Activated B cell treated with CpG ODN at 0.5 μM for 24 hours (primary cell): Measurements from ENCODE around the gene PLCB1. TPM values are rescaled to one million over a fixed set of nuclear protein-coding genes. Genes with fewer than 3 reads are reported as not detected.

Source experiments
- ATAC-seq: fragments of 200-7000 bp; cut with Tn5 transposase; one replicate; pipeline ENCODE4 v1.10.0; 2021; ENCODE audit warnings: low read depth, mild to moderate bottlenecking, moderate library complexity
- CTCF ChIA-PET: fragments of 350-600 bp; sonication (Branson Sonifier 250); formaldehyde crosslinking; loops from one replicate; lab custom pipeline; 2021; ENCODE audit warnings: antibody characterized with exemption; lab: Charles Lee
- POLR2A ChIA-PET: fragments of 350-600 bp; sonication (Branson Sonifier 250); formaldehyde crosslinking; loops from one replicate; lab custom pipeline; 2021; ENCODE audit warnings: antibody characterized with exemption; lab: Charles Lee
- DNase-seq: peaks from one replicate; pipeline ENCODE4 v3.0.0; 2022
- H3K27ac Mint-ChIP-seq: one replicate; pipeline ENCODE4 v1.8.0; 2020; ENCODE audit warnings: mixed read lengths
- H3K27me3 Mint-ChIP-seq: one replicate; pipeline ENCODE4 v1.8.0; 2021; ENCODE audit warnings: mixed read lengths
- H3K36me3 Mint-ChIP-seq: one replicate; pipeline ENCODE4 v1.8.0; 2021; ENCODE audit warnings: low read depth, mixed read lengths
- H3K4me1 Mint-ChIP-seq: one replicate; pipeline ENCODE4 v1.8.0; 2021; ENCODE audit warnings: mixed read lengths
- H3K4me3 Mint-ChIP-seq: one replicate; pipeline ENCODE4 v1.8.0; 2020; ENCODE audit warnings: mild to moderate bottlenecking, mixed read lengths
- H3K9me3 Mint-ChIP-seq: one replicate; pipeline ENCODE4 v1.8.0; 2020; ENCODE audit warnings: mixed read lengths
- CTCF ChIP-seq: fragments of 200-600 bp; IDR thresholded peaks from one replicate; pipeline ENCODE4 v1.8.0; 2022; ENCODE audit warnings: antibody characterized with exemption, mild to moderate bottlenecking
- intact Hi-C: fragments of 100-400 bp; cut with micrococcal nuclease; formaldehyde crosslinking; loops from one replicate; pipeline ENCODE4 v1.15.1; 2024
- total RNA-seq: library from RNA; stranded (reverse); gene quantifications from 2 replicates; pipeline ENCODE4 v1.2.3, GENCODE V29; 2022

The PLCB1 gene
- total RNA-seq, 1 donor from 2014 or later, result 0.86 TPM

GRCh38 chr20:8317448-8317847, 185.4 kb downstream of the PLCB1 start:
- no peak overlapping the region for H3K27ac Mint-ChIP-seq
- DNase-seq, result no peak
- H3K36me3 Mint-ChIP-seq, result no peaks in the 10 kb centered on the region
- no peak overlapping the region for H3K4me3 Mint-ChIP-seq
- H3K9me3 Mint-ChIP-seq, result no peaks in the 10 kb centered on the region
- TF ChIP-seq CTCF, result no peak
- CTCF ChIA-PET, result no interaction called here
- H3K27me3 Mint-ChIP-seq, result peaks cover 3% of the 10 kb centered on the region
- ATAC-seq, result no peak
- no peaks in the 10 kb centered on the region for H3K4me1 Mint-ChIP-seq
- intact Hi-C loops, result no loop called here
- POLR2A ChIA-PET, result no interaction called here

- H3K4me3 Mint-ChIP-seq, result no peak overlapping the region
- TF ChIP-seq CTCF, result no peak
- H3K27me3 Mint-ChIP-seq, result peaks cover 3% of the 10 kb centered on the region
- H3K36me3 Mint-ChIP-seq, result no peaks in the 10 kb centered on the region
- no peak for DNase-seq
- ChIA-PET POLR2A (no interaction called here), CTCF (no interaction called here)
- ATAC-seq, result no peak
- no peaks in the 10 kb centered on the region for H3K4me1 Mint-ChIP-seq
- intact Hi-C loops, result no loop called here
- no peak overlapping the region for H3K27ac Mint-ChIP-seq
- no peaks in the 10 kb centered on the region for H3K9me3 Mint-ChIP-seq
These were observed 187.0 kb downstream of the PLCB1 start for GRCh38 chr20:8318965-8319625.

- TF ChIP-seq CTCF, result no peak
- DNase-seq, result no peak
- no peaks in the 10 kb centered on the region for H3K4me1 Mint-ChIP-seq
- no peak for ATAC-seq
- no peaks in the 10 kb centered on the region for H3K9me3 Mint-ChIP-seq
- H3K36me3 Mint-ChIP-seq, result no peaks in the 10 kb centered on the region
- no peak overlapping the region for H3K27ac Mint-ChIP-seq
- ChIA-PET CTCF (no interaction called here), POLR2A (no interaction called here)
- H3K4me3 Mint-ChIP-seq, result no peak overlapping the region
- intact Hi-C loops, result no loop called here
- peaks cover 3% of the 10 kb centered on the region for H3K27me3 Mint-ChIP-seq
These were observed 188.2 kb downstream of the PLCB1 start for GRCh38 chr20:8320306-8320705.

- TF ChIP-seq CTCF, result no peak
- Mint-ChIP-seq H3K27me3 (peaks cover 3% of the 10 kb centered on the region), H3K4me1 (no peaks in the 10 kb centered on the region), H3K4me3 (no peak overlapping the region), H3K36me3 (no peaks in the 10 kb centered on the region), H3K9me3 (no peaks in the 10 kb centered on the region), H3K27ac (no peak overlapping the region)
- ChIA-PET POLR2A (no interaction called here), CTCF (no interaction called here)
- ATAC-seq, result no peak
- intact Hi-C loops, result no loop called here
- no peak for DNase-seq
These were observed 188.9 kb downstream of the PLCB1 start for GRCh38 chr20:8321001-8321400.

- CTCF ChIA-PET, result no interaction called here
- ATAC-seq, result no peak
These were observed 190.7 kb downstream of the PLCB1 start for GRCh38 chr20:8322662-8323217.

More at GRCh38 chr20:8322662-8323217, 190.7 kb downstream of the PLCB1 start:
- Mint-ChIP-seq H3K27ac (no peak overlapping the region), H3K36me3 (no peaks in the 10 kb centered on the region), H3K4me3 (no peak overlapping the region), H3K4me1 (no peaks in the 10 kb centered on the region), H3K27me3 (peaks cover 3% of the 10 kb centered on the region), H3K9me3 (no peaks in the 10 kb centered on the region)
- no peak for DNase-seq
- intact Hi-C loops, result no loop called here
- POLR2A ChIA-PET, result no interaction called here
- no peak for TF ChIP-seq CTCF
